SK-N-SH (cell line): Measurements from ENCODE around the gene CISD2. TPM values are rescaled to one million over a fixed set of nuclear protein-coding genes. Genes with fewer than 3 reads are reported as not detected.

Source experiments
- CTCF ChIA-PET: fragments of 300-600, 350-600 bp; formaldehyde crosslinking; extraction: SDS; loops from one replicate; lab custom pipeline; 2021; lab: Yijun Ruan, JAX
- POLR2A ChIA-PET: fragments of 350-600 bp; sonication (Branson Sonifier 250); formaldehyde crosslinking; extraction: SDS; loops from one replicate; lab custom pipeline; 2020; ENCODE audit warnings: antibody characterized with exemption, inconsistent platforms; lab: Yijun Ruan, JAX
- DNase-seq: peaks from one replicate; pipeline ENCODE4 v3.0.0; 2012
- H2AFZ ChIP-seq: fragments of 200-600 bp; sonication (generic); 2 replicates; pipeline ENCODE4 v1.8.1; 2016; ENCODE audit warnings: antibody characterized with exemption, mild to moderate bottlenecking, low read depth
- H3F3A ChIP-seq: fragments of 200-600 bp; sonication (generic); replicated peaks from 2 replicates; pipeline ENCODE3; 2016; ENCODE audit warnings: antibody characterized with exemption, mild to moderate bottlenecking; ENCODE audit not compliant: insufficient read depth
- H3K27ac ChIP-seq, 2 experiments: fragments of 200-500 bp in 1 of 2; fragments of 200-600 bp in 1 of 2; sonication (Bioruptor generic) in 1 of 2; sonication (generic), shearing (Covaris generic) in 1 of 2; 2 replicates each; pipeline versions ENCODE4 v1.5.1 to v1.6.1; 2014 to 2016; ENCODE audit warnings: low read depth in 2 of 2, inconsistent platforms in 1 of 2, low read length in 1 of 2, mild to moderate bottlenecking in 1 of 2, mixed read lengths in 1 of 2
- H3K27me3 ChIP-seq: fragments of 200-600 bp; sonication (generic), shearing (Covaris generic); 2 replicates; pipeline ENCODE4 v1.6.1; 2016; ENCODE audit warnings: mixed run types; ENCODE audit not compliant: insufficient read depth
- H3K36me3 ChIP-seq, 2 experiments: fragments of 200-500 bp in 1 of 2; fragments of 200-600 bp in 1 of 2; sonication (Bioruptor generic) in 1 of 2; sonication (generic) in 1 of 2; replicated peaks in 1 of 2; 2 replicates each; pipeline versions ENCODE3 to v1.5.1; 2014 to 2016; ENCODE audit warnings: low read length in 1 of 2, mild to moderate bottlenecking in 1 of 2; ENCODE audit not compliant: insufficient read depth in 2 of 2, control insufficient read depth in 1 of 2
- H3K4me1 ChIP-seq, 2 experiments: fragments of 200-500 bp in 1 of 2; fragments of 200-600 bp in 1 of 2; sonication (Bioruptor generic) in 1 of 2; sonication (generic), shearing (Covaris generic) in 1 of 2; 2 replicates each; pipeline versions ENCODE4 v1.5.1 to v1.6.1; 2014 to 2016; ENCODE audit warnings: low read depth in 1 of 2, low read length in 1 of 2, mixed run types in 1 of 2; ENCODE audit not compliant: insufficient read depth in 2 of 2, control insufficient read depth in 1 of 2
- H3K4me2 ChIP-seq: fragments of 200-600 bp; sonication (generic), shearing (Covaris generic); 2 replicates; pipeline ENCODE4 v1.6.1; 2017; ENCODE audit warnings: mixed run types
- H3K4me3 ChIP-seq, 2 experiments: fragments of 200-500 bp in 1 of 2; fragments of 200-600 bp in 1 of 2; sonication (Bioruptor generic) in 1 of 2; sonication (generic), shearing (Covaris generic) in 1 of 2; 2 replicates each; pipeline versions ENCODE4 v1.5.1 to v1.8.1; 2014 to 2016; ENCODE audit warnings: low read depth in 2 of 2, inconsistent platforms in 1 of 2, low read length in 1 of 2, mild to moderate bottlenecking in 1 of 2, mixed read lengths in 1 of 2, moderate library complexity in 1 of 2
- H3K79me2 ChIP-seq: fragments of 200-600 bp; sonication (generic); 2 replicates; pipeline ENCODE4 v1.8.1; 2017; ENCODE audit warnings: mild to moderate bottlenecking; ENCODE audit not compliant: insufficient read depth
- H3K9ac ChIP-seq: fragments of 200-600 bp; sonication (generic); 2 replicates; pipeline ENCODE4 v1.6.1; 2017; ENCODE audit warnings: mixed run types
- H3K9me2 ChIP-seq: fragments of 200-600 bp; sonication (generic); 2 replicates; pipeline ENCODE4 v1.6.1; 2017; ENCODE audit warnings: mixed run types
- H3K9me3 ChIP-seq: fragments of 200-600 bp; sonication (generic); 2 replicates; pipeline ENCODE4 v1.6.1; 2017; ENCODE audit warnings: mixed run types, mild to moderate bottlenecking, moderate library complexity
- H4K20me1 ChIP-seq: fragments of 200-600 bp; sonication (generic); 2 replicates; pipeline ENCODE4 v1.6.1; 2017; ENCODE audit warnings: mild to moderate bottlenecking, mixed run types; ENCODE audit not compliant: insufficient read depth
- CHD2 ChIP-seq: fragments of 150-350 bp; IDR thresholded peaks from 2 replicates; pipeline ENCODE4 v1.6.1; 2018; ENCODE audit warnings: low read length; ENCODE audit not compliant: partially characterized antibody
- ELF1 ChIP-seq: IDR thresholded peaks from 2 replicates; pipeline ENCODE4 v1.4.0; 2012
- FOXJ3 ChIP-seq: sonication (generic); formaldehyde crosslinking; IDR thresholded peaks from 2 replicates; pipeline ENCODE4 v1.5.1; 2020; ENCODE audit warnings: mild to moderate bottlenecking, missing genetic modification reagents
- GATA2 ChIP-seq: sonication (generic); formaldehyde crosslinking; IDR thresholded peaks from 2 replicates; pipeline ENCODE4 v1.5.0; 2020; ENCODE audit warnings: mild to moderate bottlenecking, missing genetic modification reagents
- IRF3 ChIP-seq: fragments of 150-350 bp; IDR thresholded peaks from 2 replicates; pipeline ENCODE4 v1.6.1; 2016; ENCODE audit warnings: mild to moderate bottlenecking, low read depth, low read length
- JUND ChIP-seq: IDR thresholded peaks from 2 replicates; pipeline ENCODE4 v1.4.0; 2012
- MEF2A ChIP-seq: IDR thresholded peaks from 2 replicates; pipeline ENCODE4 v1.4.0; 2012; ENCODE audit warnings: low read depth, borderline replicate concordance
- TCF12 ChIP-seq: IDR thresholded peaks from 2 replicates; pipeline ENCODE4 v1.4.0; 2012
- TEAD4 ChIP-seq: IDR thresholded peaks from 2 replicates; pipeline ENCODE4 v1.4.0; 2012; ENCODE audit warnings: mild to moderate bottlenecking, borderline replicate concordance; ENCODE audit not compliant: insufficient read depth
- USF2 ChIP-seq: fragments of 150-350 bp; IDR thresholded peaks from 2 replicates; pipeline ENCODE4 v1.6.1; 2017; ENCODE audit warnings: antibody characterized with exemption, low read length, low read depth, borderline replicate concordance
- WGBS: methylation state at CpG from one replicate; pipeline ENCODE4 v1.1.6; 2017; ENCODE audit warnings: low lambda C conversion rate; 5-methylcytosine and 5-hydroxymethylcytosine counted together
- polyA plus RNA-seq, 3 experiments: library from polyadenylated mRNA; depleted of rRNA; stranded (reverse); fragments of >200 nt; gene quantifications; 2 replicates each; pipeline ENCODE4 v1.2.3, GENCODE V29; 2012

CISD2 gene
- polyA plus RNA-seq, 1 of the 3 experiments (the other 2 are of a cell fraction), result 21.4 TPM

GRCh38 chr4:102858828-102859464 lies 9.8 kb upstream of the CISD2 start:
- TF ChIP-seq USF2, result no peak
- no peak for TF ChIP-seq MEF2A
- peaks cover 2% of the 10 kb centered on the region; the same call in 1 of the 2 replicates for H3K9me3 ChIP-seq
- WGBS, result 96% methylated on average over 2 of the region's 2 CpGs
- peaks cover 3% of the 10 kb centered on the region for H3F3A ChIP-seq
- ChIA-PET CTCF (interaction anchor here (0.8 kb wide), 1 partner anchor 32 kb away, joined by 4 read pairs; the partner anchor contains the start of gene UBE2D3), POLR2A (no interaction called here)
- H3K27ac ChIP-seq, result no peak overlapping the region
- H3K27me3 ChIP-seq, result no peaks in the 10 kb centered on the region
- no peaks in the 10 kb centered on the region for H3K4me1 ChIP-seq
- peaks cover 12% of the 10 kb centered on the region; the same call in 1 of the 2 replicates for H3K79me2 ChIP-seq
- no peak overlapping the region for H2AFZ ChIP-seq
- H3K36me3 ChIP-seq, result peaks cover 2 to 7% of the 10 kb centered on the region in 2 experiments
- H3K9me2 ChIP-seq, result no peaks in the 10 kb centered on the region
- DNase-seq, result no peak
- H3K9ac ChIP-seq, result no peak overlapping the region
- no peaks in the 10 kb centered on the region for H4K20me1 ChIP-seq
- no peak overlapping the region for H3K4me3 ChIP-seq
- H3K4me2 ChIP-seq, result no peak overlapping the region

- Histone ChIP-seq H3K4me1 (no peaks in the 10 kb centered on the region), H3K4me3 (no peak overlapping the region), H3K79me2 (peaks cover 24% of the 10 kb centered on the region; the same call in 1 of the 2 replicates), H3K27ac (no peak overlapping the region), H3K36me3 (peaks cover 2 to 7% of the 10 kb centered on the region in 2 experiments), H3K9me3 (peaks cover 2% of the 10 kb centered on the region; the same call in 1 of the 2 replicates), H2AFZ (no peak overlapping the region), H3K4me2 (no peak overlapping the region), H3K9me2 (no peaks in the 10 kb centered on the region), H3K9ac (no peak overlapping the region), H4K20me1 (no peaks in the 10 kb centered on the region), H3F3A (peaks cover 3% of the 10 kb centered on the region), H3K27me3 (no peaks in the 10 kb centered on the region)
- ChIA-PET POLR2A (no interaction called here), CTCF (interaction anchor here (1.3 kb wide), 1 partner anchor 60 kb away, joined by 3 read pairs; no protein-coding TSS in a partner anchor)
- WGBS, result 100% methylated on average over 1 of the region's 2 CpGs
- no peak for DNase-seq
- TF ChIP-seq GATA2 (no peak), CHD2 (no peak), ELF1 (no peak), MEF2A (no peak), IRF3 (no peak), TEAD4 (no peak), FOXJ3 (CRISPR knock-in tag) (no peak), TCF12 (no peak), JUND (no peak)
These were observed 8.0 kb upstream of the CISD2 start for GRCh38 chr4:102860611-102861324.
